ENCODE measurements around the gene KCNQ1.

Gene KCNQ1

DNA sequence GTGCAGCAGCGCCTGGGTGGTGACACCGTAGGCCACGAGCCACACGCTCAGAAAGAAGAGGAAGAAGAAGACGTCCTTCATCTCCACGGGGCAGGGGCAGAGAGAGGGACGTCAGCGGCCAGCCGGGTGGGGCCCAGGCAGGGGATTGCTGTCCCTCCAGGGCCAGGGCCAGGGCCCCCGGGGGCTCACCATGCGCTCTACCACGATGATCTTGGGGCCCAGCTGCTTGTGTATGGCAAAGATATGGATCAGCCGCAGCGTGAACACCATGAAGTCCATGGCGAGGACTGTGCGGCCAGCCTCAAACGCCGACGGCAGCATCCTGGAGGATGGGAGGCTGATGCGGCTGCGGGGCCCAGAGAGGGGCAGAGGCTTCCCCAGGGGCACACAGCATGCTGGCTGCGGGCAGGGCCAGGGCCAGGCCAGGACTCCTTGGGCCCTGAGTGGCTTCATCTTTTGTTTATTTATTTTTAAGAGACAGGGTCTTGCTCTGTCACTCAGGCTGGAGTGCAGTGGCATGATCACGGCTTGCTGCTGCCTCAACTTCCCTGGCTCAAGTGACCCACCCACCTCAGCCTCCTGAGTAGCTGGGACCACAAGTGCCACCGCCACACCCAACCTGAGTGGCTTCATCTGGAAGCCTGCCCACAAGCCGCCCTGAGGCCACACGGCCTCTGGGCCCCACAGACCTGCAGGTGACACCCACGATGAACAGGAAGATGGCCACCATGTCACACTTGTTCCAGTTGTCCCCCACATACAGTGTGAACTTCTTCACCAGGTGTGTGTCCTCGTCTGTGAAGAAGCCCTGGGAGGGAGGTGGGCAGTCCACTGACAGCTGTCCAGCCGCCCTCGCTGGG is 33.1 kb upstream of the KCNQ1 start:
- DNase-seq = no peak

DNA sequence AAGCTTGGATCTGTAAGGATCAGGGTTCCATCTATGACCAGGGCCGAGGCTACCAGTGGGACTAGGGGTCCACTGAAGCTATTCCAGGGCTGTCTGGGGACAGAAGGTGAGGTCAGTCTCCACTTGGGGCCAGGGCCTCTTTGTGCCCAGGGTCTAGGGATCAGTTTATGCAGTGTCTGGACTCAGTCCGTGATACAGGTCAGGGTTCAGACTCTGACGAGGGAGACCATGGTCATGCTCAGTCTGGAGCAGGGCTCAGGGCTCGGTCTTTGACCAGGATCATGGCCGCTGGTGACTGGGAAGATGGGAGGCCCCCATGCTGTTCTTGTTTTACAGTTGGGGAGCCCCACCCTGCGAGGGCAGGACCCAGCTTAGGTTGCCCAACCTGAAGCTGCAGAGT is 32.5 kb upstream of the KCNQ1 start:
- no peak for DNase-seq

DNA sequence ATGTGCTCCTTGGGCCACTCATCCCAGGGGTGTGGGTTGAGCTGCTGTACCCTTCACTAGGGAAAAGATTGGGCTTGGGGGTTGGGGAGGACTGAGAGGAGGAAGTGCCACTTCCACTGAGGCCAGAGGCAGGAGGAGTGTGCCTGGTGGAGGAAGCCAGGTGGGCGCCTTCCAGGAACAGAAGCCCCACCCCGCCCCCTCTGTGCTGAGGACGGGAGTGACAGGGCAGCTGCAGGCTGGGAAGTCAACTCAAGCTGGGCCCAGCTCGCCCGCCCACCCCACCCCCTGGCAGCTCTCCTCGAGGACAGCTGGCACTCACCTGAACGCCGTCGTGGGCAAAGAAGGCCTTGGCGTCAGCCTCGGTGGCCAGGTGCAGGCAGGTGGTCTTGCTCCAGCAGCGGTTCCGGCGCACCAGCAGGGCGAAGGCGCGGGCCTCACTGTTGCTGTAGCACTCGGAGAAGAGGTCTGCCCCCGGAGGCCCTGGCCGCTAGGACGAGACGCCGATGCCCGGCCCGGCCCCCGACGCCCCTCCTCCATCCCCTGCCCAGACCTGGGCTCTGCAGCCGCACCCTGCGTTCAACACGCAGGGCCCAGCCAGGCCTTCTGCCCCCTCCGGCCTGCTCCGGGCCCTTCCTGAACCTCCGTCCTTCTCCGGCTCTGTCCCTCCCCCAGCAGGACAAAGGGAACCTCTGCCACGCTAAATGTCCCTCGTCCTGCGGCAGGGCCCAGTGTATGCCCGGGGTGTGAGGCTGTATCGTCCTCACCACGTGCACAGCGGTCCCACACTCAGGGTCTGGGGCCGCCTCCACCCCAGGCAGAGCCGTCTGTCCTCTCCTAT is 30.8 kb upstream of the KCNQ1 start:
- peak in 1 of 2 experiments; percentile 36 for DNase-seq

DNA sequence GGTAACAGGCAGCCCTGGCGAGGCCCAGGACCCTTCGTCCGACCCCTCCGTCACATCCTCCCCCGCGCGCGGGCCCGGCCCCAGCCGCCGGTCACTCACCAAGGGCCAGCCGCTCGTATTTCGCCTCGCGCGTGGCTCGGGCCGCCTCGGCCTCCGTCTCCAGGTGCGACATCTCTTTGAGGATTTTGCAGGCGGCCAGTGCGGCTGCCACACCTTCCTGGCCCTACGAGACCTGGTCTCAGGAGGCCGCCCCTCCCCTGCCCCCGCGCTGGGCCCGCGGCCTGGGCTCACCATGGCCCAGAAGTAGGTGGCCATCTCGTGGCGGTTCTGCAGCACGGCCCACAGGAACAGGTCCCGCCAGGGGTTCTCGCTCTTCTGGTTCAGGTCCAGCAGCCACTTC is 30.2 kb upstream of the KCNQ1 start:
- no peak for DNase-seq

DNA sequence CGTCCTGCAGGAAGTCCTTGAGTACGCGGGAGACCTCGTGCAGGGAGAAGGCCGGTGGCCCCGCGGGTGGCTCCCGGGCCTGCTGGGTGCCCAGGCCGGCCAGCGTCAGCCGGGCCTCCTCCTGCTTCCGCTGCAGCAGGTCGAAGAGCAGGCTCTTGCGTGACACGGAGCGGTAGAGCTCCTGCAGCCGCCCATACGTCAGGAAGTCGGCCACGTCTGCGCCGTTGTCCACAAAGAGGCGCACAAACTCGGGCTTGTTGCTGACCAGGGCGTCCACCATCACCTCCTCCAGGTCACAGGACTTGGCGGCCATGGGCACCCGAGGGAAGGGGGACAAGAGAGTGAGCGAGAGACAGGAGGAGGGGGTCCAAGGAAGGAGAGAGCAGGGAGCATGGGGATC is 29.6 kb upstream of the KCNQ1 start:
- DNase-seq = no peak

DNA sequence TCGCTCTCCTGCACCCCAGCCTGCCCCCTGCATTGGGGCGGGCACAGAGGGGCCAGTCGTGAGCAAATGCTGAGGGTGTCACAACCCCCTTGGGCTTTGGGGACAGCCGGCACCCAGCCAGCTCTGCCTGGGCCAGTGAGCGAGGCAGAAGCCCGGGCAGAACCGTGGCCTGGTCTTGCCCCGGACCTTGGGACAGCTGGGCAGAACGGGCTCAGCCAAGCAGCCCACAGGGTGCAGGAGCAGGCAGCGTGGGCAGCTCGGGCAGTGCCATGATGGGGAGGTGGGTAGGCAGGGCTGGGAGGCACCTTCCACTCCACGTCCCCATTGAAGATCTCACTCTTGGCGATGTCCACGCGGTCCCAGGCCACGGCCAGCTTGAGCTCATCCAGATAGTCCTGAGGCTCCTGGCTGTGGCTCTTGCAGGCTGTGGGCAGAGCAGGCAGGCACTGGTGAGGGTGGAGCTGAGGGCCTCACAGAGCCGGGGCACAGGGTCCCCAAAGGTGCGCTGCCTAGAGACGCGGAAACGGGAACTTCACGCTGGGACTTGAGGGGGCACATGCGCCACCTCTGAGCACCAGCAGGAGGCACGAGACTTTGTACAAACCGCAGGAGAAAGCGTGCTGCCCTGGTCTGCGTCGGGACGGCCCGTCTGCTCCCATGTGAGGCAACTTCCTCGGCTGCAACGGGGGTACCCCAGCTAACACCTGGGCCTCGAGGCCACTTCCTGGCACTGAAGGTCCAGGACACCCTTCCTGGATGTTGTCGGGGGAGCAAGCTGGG is 29.0 kb upstream of the KCNQ1 start:
- DNase-seq = no peak

DNA sequence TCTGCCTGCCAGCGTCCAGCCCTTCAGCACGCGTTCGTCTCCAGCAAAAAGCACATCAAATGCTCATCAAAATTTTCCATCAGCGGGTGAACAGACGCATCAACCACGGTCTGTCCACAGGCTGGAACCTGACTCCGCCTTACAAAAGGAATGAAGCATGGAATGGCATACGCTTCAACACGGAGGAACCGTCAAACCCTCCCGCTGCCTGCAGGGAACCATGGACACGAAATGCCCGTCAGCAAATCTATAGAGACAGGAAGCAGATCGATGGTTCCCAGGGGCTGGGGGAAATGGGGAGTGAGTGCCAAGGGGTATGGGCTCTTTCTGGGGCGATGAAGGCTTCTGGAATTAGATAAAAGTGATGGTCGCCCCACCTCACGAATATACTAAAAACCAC is 28.0 kb upstream of the KCNQ1 start:
- no peak for DNase-seq

DNA sequence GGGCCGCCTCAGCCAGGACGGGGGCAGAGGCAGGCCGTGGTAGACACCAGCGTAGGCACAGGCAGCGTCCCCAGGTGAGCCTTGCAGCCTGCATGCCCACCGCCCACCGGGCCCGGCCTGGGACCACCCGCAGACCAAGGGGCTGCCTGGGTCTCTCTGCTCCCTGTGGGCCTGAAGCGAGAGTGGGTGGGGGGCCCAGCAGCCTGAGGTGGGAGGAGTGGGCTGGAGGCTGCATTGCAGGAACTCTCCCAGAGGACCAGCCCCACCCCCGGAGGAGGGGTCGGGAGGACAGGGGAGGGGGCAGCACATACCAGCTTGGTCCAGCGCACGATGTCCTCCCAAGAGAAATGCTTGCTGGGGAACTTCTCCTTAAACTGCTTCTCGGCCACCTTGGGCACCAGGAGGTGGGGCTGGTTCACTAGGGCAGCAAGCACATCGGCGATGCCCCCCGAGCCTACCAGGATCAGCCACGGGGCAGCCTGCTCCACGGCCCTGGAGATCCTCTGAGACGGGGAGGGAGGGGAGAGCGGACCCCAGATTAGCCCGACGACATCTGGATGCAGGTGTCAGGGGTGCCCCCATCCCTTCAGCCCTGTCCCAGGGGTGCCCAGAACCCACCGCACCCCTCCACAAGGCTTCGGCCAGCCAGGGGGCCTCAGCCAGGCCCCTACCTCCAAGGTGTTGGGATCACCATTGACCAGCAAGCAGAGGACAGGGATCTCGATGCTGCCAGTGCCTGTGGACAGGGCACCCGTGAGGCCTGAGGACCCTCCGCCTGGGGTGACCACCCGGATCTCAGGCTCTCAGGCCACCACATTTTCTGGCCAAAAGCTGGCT is 26.7 kb upstream of the KCNQ1 start:
- DNase-seq = no peak

DNA sequence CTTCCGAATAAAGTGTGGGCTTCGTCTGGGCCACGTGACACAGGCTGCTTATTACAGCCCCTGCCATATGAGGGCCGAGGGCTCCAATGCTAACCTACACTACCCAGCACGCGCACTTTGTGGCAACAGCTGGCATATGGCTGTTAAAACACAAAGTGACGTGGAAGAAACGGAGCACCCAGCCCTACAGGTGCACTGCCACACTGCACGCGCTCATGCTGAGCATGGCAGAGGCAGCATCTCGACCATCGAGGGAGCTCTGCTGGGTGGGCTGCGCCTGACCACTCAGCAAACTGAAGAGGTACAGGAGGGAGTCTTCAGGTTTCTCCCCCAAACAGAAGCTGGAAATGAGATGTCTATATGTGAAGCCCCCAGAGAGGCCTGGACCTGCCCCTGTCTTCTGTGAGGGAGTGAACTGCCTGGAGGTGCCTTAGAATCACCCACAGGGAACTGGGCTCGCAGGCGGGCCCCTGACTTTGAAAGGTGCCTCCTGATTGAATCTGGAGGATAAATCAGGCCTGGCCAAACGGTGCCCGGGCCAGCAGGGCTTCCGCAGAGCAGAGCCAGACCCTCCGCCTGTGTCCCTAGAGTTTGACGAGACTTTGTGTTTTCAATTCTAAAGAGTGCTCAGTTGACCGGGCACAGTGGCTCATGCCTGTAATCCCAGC is 26.0 kb upstream of the KCNQ1 start:
- no peak for DNase-seq

DNA sequence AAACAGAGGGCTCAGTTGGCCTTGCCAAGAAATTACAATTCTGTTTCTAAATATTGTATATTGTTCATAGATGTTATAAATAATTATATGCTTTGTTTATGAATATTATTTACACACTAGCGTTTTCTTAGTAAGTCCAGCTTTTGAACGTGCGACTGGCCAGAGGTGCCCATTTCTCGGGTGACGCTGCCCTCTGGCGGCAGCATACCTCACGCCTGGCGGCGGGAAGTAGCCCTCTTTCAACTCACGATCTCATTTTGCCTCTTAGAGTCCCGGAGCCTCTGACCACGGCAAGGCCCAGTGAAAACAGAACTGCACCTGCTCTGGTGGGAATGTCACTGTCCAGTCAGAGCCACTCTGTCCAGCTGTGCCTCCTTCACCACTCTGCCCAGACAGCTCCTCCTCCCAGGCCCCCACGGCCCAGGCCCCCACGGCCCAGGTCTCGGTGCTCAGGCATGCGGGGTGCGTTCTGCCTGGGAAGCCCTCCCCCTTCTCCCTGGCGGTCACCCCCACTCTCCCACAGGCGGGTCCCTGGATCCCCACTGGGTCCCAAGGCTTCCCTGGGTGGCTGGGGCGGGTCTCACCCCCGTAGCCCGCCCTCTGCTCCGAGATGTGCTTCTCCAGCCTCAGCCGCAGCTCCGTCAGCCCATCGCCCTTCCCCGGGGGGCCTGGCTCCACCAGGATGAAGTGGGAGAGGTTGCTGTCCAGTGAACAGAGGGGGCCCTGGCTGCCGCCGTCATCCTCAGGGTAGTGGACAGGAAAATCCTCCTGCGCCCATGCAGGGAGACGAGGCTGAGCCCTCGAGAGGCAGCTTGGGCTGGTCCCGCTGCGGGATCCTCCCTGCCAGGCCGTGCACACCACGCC is 24.9 kb upstream of the KCNQ1 start:
- peak in 1 of 2 experiments; percentile 37 for DNase-seq

DNA sequence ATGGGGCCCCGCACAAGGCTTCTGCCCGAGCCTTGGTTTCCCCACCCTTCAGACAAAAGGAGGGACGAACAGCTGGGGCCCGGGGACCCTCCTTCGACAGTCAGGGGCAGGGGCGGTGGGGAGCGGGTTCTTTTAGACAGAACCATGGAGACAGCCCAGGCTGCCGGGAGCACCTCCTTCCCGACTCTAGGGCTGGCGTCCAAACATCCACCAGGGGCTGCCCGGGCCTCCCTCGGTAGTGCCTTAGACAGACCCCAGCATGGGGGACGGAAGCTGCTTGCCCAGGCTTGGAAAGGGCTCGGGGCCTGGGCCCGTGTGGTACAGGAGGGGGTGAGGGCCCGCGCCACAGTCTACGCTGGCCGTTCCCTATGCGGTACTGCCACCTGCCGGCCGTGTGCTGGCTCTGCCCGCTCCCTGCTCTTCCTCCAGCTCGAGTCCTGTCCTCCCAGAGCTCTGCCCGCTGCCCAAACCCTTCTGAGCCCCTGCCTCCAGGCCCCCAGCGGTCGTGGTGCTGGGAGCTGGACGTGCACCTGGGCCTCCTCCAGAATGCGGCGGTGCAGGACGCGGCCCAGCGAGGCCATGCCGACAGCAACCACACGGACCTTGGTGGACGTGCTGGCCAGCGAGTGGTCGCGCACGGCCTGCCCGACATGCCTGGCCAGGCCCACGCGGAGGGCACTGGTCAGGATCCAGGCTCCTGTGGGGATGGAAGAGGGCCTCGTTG is 24.1 kb upstream of the KCNQ1 start:
- DNase-seq = peak; percentile 34 to 47

DNA sequence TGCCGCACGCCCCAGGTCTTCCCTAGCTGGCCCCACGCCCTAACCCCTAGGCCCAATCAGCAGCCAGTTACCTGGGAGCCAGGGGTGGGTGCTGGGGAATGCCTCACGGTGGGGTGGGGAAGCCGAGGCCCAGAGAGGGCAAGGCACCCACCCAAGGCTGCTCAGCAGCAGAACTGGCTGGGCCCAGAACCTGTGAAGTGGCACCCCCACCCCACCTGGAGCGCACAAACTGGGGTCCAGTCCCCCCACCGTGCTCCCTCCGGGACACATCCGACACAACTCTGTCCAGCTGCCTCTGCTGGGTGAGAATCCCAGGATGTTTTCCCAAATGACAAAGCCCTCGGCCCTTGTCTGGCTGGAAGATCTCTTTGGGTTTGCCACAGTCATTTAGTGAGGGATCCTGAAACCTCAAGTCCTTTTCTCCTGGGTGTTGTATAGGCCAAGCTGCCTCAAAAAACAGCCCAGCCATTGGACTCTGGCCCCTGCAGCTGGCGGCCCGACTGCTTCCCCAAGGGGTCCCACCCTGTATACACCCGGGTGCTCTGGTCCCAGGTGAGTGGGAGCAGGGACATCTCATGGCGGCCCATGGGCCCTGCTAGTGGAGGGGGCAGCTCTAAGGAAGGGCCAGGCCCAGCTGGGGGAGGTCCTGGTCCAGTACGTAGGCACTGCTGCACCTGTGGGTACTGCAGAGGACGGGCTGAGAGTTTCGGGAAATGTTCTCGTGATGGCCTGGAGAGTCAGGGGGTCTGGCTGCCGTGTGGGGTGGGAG is 23.4 kb upstream of the KCNQ1 start:
- no peak for DNase-seq

DNA sequence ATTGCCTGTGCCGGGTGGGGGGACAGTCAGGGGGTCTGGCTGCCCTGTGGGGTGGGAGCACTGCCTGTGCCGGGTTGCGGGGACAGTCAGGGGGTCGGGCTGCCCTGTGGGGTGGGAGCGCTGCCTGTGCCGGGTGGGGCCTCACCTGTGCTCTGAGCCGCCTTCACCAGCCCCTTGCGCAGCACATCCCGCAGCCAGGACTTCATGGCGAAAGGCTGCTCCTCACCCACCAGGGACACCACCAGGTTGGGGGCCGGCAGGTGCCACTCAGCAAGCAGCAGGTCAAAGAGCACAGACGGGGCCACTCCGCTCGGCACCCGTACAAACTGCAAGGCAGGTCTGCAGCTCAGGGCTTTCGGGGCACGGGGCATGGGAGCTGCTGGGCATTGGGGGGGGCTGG is 22.8 kb upstream of the KCNQ1 start:
- DNase-seq = no peak

DNA sequence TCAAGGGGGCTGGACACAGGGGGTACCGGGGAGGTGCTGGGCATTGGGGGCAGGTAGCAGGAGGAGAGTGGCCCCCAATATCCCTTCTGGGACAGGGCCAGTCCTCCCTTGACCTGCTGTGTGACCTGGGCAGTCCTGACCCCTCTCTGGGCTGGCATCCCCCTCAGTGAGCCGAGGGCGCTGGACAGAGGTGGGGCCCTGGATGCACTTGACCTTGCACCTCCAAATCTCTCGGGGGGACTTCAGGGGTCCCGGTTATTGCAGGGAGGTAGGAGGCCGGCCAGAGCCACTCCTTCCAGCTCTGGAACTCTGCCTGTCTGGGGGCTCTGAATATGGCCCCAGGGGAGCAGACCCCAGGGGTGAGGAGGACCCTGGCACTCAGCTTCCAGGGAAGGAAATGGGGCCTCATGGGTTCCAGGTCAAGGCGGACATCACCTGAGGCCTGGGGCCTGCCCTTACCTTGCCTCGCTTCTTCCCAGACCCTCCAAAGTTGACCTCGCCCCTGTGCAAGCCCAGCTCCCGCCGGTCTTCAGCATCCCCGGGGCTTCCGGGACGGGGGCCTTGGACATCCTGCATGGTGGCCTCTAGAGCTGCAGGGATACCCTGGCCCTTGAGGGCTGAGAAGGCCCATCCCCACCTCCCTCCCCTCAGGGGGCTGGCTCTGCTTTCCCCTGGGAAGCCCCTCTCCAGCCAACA is 22.2 kb upstream of the KCNQ1 start:
- no peak for DNase-seq

DNA sequence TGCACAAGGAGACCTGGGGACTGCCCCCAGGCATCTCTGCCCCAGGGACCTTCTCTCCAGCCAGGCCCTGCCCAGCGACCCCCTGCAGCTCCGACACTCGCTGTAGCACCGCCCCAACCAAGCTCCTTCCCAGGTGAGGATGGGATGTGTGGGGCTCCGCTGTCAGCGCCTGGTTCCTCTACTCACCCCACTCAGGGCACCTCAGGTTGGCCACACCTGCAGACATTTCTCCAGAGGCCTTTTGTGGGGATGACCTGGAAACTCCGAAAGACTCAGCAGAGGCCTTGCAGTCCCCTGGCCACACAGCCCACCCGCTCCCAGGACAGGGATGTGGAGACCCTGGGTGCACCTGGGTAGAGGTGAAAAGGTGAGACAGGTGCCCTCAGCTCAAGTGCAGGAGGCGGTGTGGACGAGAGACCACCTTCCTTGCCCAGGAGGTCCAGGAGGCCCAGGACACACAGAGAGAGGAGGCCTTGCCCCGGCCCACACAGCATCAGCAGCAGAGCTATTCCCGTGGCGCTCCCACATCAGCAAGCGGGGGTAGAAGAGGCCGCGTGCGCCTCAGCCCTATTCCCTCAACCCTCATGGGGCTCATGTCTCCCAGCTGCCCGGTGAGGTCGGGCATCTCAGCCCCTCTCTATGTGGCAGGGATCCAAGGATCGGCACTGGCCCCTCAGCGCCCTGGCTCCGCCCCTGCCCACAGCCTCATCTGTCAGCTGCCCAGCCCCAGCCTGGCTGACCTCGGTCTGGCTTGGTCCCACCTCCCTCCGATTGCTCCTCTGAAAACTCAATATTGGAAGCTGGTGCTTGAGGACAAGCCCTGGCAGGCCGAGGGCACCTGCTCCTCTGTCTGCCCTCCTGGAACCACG is 21.4 kb upstream of the KCNQ1 start:
- no peak for DNase-seq

DNA sequence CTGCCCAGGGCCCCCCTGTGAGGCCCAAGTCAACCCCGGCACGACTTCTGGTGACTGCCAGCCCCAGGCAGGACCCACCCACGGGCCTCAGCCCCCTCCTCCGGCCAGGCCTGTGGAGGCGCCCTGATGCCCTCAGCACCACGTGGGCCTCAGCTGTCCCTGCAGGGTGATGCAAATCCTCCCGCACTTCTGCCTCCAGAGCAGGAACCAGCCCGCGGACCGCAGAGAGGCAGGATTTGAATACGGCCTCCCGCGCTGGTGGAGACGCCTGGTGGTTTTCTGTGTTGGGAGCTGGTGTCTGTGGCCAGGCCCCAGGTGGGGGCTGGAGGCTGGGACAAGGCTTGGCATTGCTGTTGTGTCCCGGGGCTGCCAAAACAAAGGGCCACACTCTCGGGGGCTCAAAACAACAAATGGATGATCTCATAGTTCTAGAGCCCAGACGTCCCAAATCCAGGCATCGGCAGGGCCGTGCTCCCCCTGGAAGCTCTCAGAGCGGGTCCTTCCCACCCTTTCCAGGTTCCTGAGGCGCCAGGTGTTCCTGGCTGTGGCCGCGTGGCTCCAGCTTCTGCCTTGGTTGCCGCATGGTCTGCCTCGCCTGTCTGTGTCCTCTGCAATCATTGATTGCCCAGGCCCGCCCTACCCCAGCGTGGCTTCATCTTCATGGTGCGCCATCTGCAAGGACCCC is 19.9 kb upstream of the KCNQ1 start:
- DNase-seq = no peak

DNA sequence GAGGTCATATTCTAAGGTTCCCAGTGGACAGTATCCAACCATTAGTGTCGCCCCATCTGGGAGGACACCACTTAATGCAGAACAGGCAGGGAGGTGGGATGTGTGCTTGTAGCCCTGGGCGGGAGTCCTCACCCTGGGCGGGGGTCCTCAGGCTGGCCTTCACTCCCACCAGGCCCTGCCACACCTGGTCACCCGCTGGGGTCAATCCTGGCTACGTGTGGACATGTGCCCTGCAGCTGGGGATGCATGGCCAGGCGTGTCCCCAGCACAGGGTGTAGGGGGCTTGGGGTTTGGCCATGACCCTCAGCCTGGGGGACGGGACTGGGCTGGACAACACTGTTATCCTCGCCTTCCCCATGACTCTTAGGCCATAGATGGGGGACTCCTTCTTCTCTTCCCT is 19.3 kb upstream of the KCNQ1 start:
- no peak for DNase-seq
